GM12864 (cell line): ENCODE results near the gene PACRG.

Experiments used
- DNase-seq: peaks from one replicate; pipeline ENCODE4 v3.0.0-alpha.2; 2011; ENCODE audit warnings: low read depth
- H3K4me3 ChIP-seq: 2 replicates; pipeline ENCODE4 v1.5.1; 2011; ENCODE audit warnings: mild to moderate bottlenecking, low read depth, low read length, control low read depth
- CTCF ChIP-seq: IDR thresholded peaks from 2 replicates; pipeline ENCODE4 v1.5.1; 2011; ENCODE audit warnings: low read depth, mild to moderate bottlenecking, moderate library complexity, low read length, control low read depth, inconsistent platforms; ENCODE audit errors: missing control alignments

Gene PACRG

GRCh38 chr6:163287626-163288025 lies 559.9 kb downstream of the PACRG start:
- no peak for DNase-seq
- no peak overlapping the region for H3K4me3 ChIP-seq
- TF ChIP-seq CTCF = no peak

DNA sequence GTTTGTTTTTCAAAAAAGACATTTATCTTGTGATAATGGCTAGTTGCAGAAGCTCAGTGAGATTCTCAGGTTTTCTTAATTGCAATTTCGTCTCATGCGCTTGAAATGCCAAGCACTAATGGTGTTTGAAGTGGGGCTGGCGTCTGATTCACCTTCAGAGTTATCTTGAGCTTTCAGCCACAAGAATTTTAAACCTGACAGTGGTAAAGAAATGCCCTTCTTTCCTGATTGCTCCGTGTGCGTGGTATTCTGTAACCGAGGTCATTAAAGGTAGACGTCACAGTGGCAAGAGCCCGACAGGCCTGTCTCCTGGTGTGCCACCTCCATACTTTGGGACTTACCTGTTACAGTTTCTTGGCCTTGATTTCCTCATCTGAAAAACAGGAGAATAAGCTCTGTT lies 560.3 kb downstream of the PACRG start:
- DNase-seq = no peak
- no peak overlapping the region for H3K4me3 ChIP-seq
- no peak for TF ChIP-seq CTCF

DNA sequence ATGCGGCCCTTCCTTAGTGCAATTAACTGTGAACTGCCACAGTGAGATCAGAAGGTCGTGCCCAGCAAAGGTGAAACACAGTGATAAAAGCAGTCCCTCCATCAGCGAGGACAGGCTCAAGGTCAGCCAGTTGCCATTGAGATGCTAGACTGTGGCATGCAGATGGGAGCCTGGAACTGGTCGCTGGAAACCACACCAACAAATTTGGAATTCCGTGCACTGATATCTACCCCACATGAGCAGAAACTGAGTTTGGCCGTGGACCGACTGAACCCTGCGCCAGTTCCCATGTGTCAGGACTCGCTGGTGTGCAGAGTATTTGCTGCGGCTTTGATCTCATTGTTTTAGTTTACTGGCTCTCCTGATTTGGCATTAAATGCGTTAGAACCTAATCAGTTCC lies 561.1 kb downstream of the PACRG start:
- no peak for DNase-seq
- H3K4me3 ChIP-seq = no peak overlapping the region
- TF ChIP-seq CTCF = no peak

GRCh38 chr6:163289447-163289846 lies 561.7 kb downstream of the PACRG start:
- no peak overlapping the region for H3K4me3 ChIP-seq
- no peak for DNase-seq
- no peak for TF ChIP-seq CTCF

GRCh38 chr6:163290545-163291274 lies 562.9 kb downstream of the PACRG start:
- TF ChIP-seq CTCF = no peak
- DNase-seq = no peak
- no peak overlapping the region for H3K4me3 ChIP-seq

DNA sequence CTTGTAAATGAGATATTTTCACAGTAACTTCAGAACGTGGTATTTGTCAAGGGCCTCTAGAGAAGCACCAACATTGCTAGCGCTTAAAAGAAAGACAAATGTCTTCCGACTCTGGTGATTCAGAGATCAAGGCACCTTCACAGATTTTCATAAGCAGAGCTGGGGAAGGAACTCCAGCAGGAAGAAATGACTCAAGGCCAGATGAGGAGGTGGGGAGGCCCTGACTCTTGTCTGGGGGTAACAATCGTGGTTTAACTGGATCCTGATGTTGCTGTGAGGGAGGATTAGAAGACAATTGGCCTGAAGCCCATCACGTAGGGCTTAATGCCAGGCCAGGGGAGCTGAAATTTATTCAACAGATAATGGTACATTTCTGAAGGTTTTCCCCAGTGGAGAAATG lies 563.8 kb downstream of the PACRG start:
- no peak for DNase-seq
- TF ChIP-seq CTCF = no peak
- H3K4me3 ChIP-seq = no peak overlapping the region

DNA sequence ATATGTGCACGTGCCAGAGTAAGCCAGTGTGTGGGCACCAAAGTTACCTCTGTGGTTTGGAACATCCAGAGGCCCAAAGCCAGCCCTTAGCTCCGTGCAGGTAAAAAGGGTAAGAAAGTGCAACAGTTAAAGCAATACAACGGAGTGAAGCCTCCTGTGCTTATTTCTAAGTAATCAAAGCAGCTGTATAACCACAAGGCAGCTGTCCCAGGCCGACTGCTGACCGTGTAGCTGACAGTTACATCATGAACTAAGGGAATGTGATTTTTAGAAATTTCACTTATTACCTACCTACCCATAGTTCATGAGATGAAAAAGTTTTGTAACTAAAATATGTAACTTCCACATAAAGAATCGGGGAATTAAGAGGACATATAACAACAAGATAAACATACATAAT lies 565.5 kb downstream of the PACRG start:
- no peak for DNase-seq
- no peak for TF ChIP-seq CTCF
- H3K4me3 ChIP-seq = no peak overlapping the region
